ENCODE results near the gene MYL10.

GRCh38 chr7:101631224-101631714, 2.2 kb upstream of the MYL10 start:
- TF ChIP-seq CTCF (IDR thresholded peaks at IDR 0.05) (no peak), POLR2A (IDR thresholded peaks at IDR 0.05) (no peak)

Data from heart left ventricle (tissue), 13 donors.